ENCODE results near the gene ABHD3.

DNA sequence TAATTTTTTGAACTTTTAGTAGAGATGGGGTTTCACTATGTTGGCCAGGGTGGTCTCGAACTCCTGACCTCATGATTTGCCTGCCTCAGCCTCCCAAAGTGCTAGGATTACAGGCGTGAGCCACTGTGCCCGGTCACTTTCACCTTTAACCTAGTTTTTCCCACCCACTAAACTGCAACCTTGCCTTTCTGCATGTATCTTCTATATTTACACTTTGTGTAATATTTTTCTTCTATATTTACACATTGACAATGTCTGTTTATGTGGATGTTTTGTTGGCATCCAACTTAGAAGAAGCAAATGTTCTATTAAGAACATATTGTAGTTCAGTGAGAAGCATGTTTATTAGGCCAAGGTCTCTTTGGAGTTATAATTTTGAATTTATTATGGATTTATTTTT lies 65.8 kb downstream of the ABHD3 start:
- TF ChIP-seq POLR2A (IDR thresholded peaks at IDR 0.05) = no peak
- TF ChIP-seq, protein P1, sequence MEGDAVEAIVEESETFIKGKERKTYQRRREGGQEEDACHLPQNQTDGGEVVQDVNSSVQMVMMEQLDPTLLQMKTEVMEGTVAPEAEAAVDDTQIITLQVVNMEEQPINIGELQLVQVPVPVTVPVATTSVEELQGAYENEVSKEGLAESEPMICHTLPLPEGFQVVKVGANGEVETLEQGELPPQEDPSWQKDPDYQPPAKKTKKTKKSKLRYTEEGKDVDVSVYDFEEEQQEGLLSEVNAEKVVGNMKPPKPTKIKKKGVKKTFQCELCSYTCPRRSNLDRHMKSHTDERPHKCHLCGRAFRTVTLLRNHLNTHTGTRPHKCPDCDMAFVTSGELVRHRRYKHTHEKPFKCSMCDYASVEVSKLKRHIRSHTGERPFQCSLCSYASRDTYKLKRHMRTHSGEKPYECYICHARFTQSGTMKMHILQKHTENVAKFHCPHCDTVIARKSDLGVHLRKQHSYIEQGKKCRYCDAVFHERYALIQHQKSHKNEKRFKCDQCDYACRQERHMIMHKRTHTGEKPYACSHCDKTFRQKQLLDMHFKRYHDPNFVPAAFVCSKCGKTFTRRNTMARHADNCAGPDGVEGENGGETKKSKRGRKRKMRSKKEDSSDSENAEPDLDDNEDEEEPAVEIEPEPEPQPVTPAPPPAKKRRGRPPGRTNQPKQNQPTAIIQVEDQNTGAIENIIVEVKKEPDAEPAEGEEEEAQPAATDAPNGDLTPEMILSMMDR (IDR thresholded peaks at IDR 0.05) = no peak

Data from heart left ventricle (tissue), 13 donors.